Mesodermal cell (in vitro differentiated cells): ENCODE measurements around the gene FRMD4A.

Experiments used
- H3K27ac ChIP-seq: 2 replicates; pipeline ENCODE4 v1.7.0; 2013; ENCODE audit warnings: mild to moderate bottlenecking, low read depth, low read length, moderate library complexity; ENCODE audit not compliant: severe bottlenecking
- H3K36me3 ChIP-seq: 2 replicates; pipeline ENCODE4 v1.7.1; 2013; ENCODE audit warnings: mild to moderate bottlenecking, low read length, moderate library complexity; ENCODE audit not compliant: control insufficient read depth, insufficient read depth
- H3K4me1 ChIP-seq: one replicate; pipeline ENCODE4 v1.7.1; 2013; ENCODE audit warnings: mild to moderate bottlenecking, low read length; ENCODE audit not compliant: insufficient read depth, control insufficient read depth, poor library complexity, severe bottlenecking
- H3K4me3 ChIP-seq: 2 replicates; pipeline ENCODE4 v1.7.0; 2013; ENCODE audit warnings: low read length, control low read depth, mild to moderate bottlenecking; ENCODE audit not compliant: insufficient read depth, poor library complexity, severe bottlenecking; ENCODE audit errors: extremely low read depth
- H3K9me3 ChIP-seq: 2 replicates; pipeline ENCODE4 v1.7.1; 2013; ENCODE audit warnings: mild to moderate bottlenecking, low read length, moderate library complexity; ENCODE audit not compliant: control insufficient read depth
- WGBS, 2 experiments: methylation state at CpG; one replicate each; pipeline ENCODE4 v1.1.5; 2013; ENCODE audit warnings: missing lambda C conversion rate in 2 of 2; ENCODE audit not compliant: insufficient coverage in 2 of 2; 5-methylcytosine and 5-hydroxymethylcytosine counted together

Gene FRMD4A

GRCh38 chr10:13658871-13659685, 671.6 kb downstream of the FRMD4A start:
- 93 to 94% methylated on average over 21 of the region's 21 CpGs for WGBS, 2 experiments
- Histone ChIP-seq H3K4me1 (peaks cover 6% of the 10 kb centered on the region), H3K27ac (no peak overlapping the region), H3K36me3 (peaks cover 95% of the 10 kb centered on the region), H3K9me3 (no peaks in the 10 kb centered on the region), H3K4me3 (no peak overlapping the region)

GRCh38 chr10:13658264-13658663, 672.5 kb downstream of the FRMD4A start:
- no peak overlapping the region for H3K27ac ChIP-seq
- H3K4me1 ChIP-seq: peaks cover 6% of the 10 kb centered on the region
- H3K4me3 ChIP-seq: no peak overlapping the region
- no peaks in the 10 kb centered on the region for H3K9me3 ChIP-seq
- WGBS, 2 experiments: 95 to 96% methylated on average over 10 of the region's 10 CpGs
- peaks cover 95% of the 10 kb centered on the region for H3K36me3 ChIP-seq

- H3K4me3 ChIP-seq: no peak overlapping the region
- 97 to 98% methylated on average over 30 to 46 of the region's 49 CpGs for WGBS, 2 experiments
- H3K9me3 ChIP-seq: no peaks in the 10 kb centered on the region
- H3K4me1 ChIP-seq: peaks cover 6% of the 10 kb centered on the region
- peaks cover 95% of the 10 kb centered on the region for H3K36me3 ChIP-seq
- no peak overlapping the region for H3K27ac ChIP-seq
Observed at GRCh38 chr10:13657101-13657680, 673.5 kb downstream of the FRMD4A start.

GRCh38 chr10:13656337-13657100, 674.2 kb downstream of the FRMD4A start:
- Histone ChIP-seq H3K36me3 (peaks cover 94% of the 10 kb centered on the region), H3K27ac (no peak overlapping the region), H3K4me3 (no peak overlapping the region), H3K9me3 (no peaks in the 10 kb centered on the region), H3K4me1 (peaks cover 6% of the 10 kb centered on the region)
- WGBS, 2 experiments: 96 to 97% methylated on average over 54 to 61 of the region's 68 CpGs

GRCh38 chr10:13654846-13655245, 675.9 kb downstream of the FRMD4A start:
- no peaks in the 10 kb centered on the region for H3K4me1 ChIP-seq
- WGBS, 2 experiments: 100% methylated on average over 1 to 3 of the region's 4 CpGs
- H3K9me3 ChIP-seq: no peaks in the 10 kb centered on the region
- H3K4me3 ChIP-seq: no peak overlapping the region
- no peak overlapping the region for H3K27ac ChIP-seq
- peaks cover 93% of the 10 kb centered on the region for H3K36me3 ChIP-seq

- Histone ChIP-seq H3K36me3 (peaks cover 93% of the 10 kb centered on the region), H3K4me1 (no peaks in the 10 kb centered on the region), H3K4me3 (no peak overlapping the region), H3K27ac (no peak overlapping the region), H3K9me3 (no peaks in the 10 kb centered on the region)
- 93 to 100% methylated on average over 3 to 5 of the region's 8 CpGs for WGBS, 2 experiments
Observed at GRCh38 chr10:13654118-13654830, 676.5 kb downstream of the FRMD4A start.

- H3K9me3 ChIP-seq: no peaks in the 10 kb centered on the region
- H3K4me3 ChIP-seq: no peak overlapping the region
- H3K4me1 ChIP-seq: no peaks in the 10 kb centered on the region
- WGBS, 2 experiments: 96 to 99% methylated on average over 4 to 6 of the region's 6 CpGs
- peaks cover 92% of the 10 kb centered on the region for H3K36me3 ChIP-seq
- H3K27ac ChIP-seq: no peak overlapping the region
Observed at GRCh38 chr10:13652860-13653259, 677.9 kb downstream of the FRMD4A start.

GRCh38 chr10:13651969-13652720, 678.6 kb downstream of the FRMD4A start:
- Histone ChIP-seq H3K36me3 (peaks cover 92% of the 10 kb centered on the region), H3K27ac (no peak overlapping the region), H3K4me1 (no peaks in the 10 kb centered on the region), H3K4me3 (no peak overlapping the region), H3K9me3 (no peaks in the 10 kb centered on the region)
- 93 to 98% methylated on average over 2 to 4 of the region's 5 CpGs for WGBS, 2 experiments

- Histone ChIP-seq H3K27ac (no peak overlapping the region), H3K36me3 (peaks cover 98% of the 10 kb centered on the region)
- 85 to 97% methylated on average over 4 to 5 of the region's 5 CpGs for WGBS, 2 experiments
Observed at GRCh38 chr10:13650961-13651360, 679.8 kb downstream of the FRMD4A start.

More at GRCh38 chr10:13650961-13651360, 679.8 kb downstream of the FRMD4A start:
- Histone ChIP-seq H3K4me1 (no peaks in the 10 kb centered on the region), H3K9me3 (no peaks in the 10 kb centered on the region), H3K4me3 (no peak overlapping the region)
